Breast epithelium (tissue), 4 donors: ENCODE data around the gene TBC1D10A. TPM values are rescaled to one million over a fixed set of nuclear protein-coding genes. Genes with fewer than 3 reads are reported as not detected.

Source experiments
- DNase-seq, 2 donors: peaks; one replicate each; pipeline ENCODE4 v3.0.0-alpha.2; 2019; ENCODE audit warnings: low spot score in 2 of 2
- H3K27ac ChIP-seq, 2 donors: fragments of 200-600 bp; sonication (generic) in 1 of 2; one replicate each; pipeline ENCODE4 v1.5.1; 2016 to 2019; ENCODE audit warnings: mild to moderate bottlenecking in 1 of 2
- H3K27me3 ChIP-seq, 2 donors: fragments of 200-600 bp; sonication (generic) in 1 of 2; one replicate each; pipeline versions ENCODE4 v1.5.1 to v1.6.0; 2017 to 2019; ENCODE audit warnings: control low read depth in 1 of 2, mild to moderate bottlenecking in 1 of 2
- H3K36me3 ChIP-seq: fragments of 200-600 bp; one replicate; pipeline ENCODE4 v1.5.1; 2019
- H3K4me1 ChIP-seq, 2 donors: fragments of 200-600 bp; sonication (generic); one replicate each; pipeline ENCODE4 v1.5.1; 2016 to 2019; ENCODE audit warnings: control low read depth in 1 of 2
- H3K4me3 ChIP-seq, 3 donors: fragments of 200-600 bp; sonication (generic); 1 replicate in 2 of 3; 2 replicates in 1 of 3; pipeline ENCODE4 v1.5.1; 2016 to 2019; ENCODE audit warnings: mild to moderate bottlenecking in 3 of 3, moderate library complexity in 2 of 3
- H3K9me3 ChIP-seq, 2 donors: fragments of 200-600 bp; sonication (generic) in 1 of 2; one replicate each; pipeline ENCODE4 v1.5.1; 2016 to 2019; ENCODE audit warnings: control low read depth in 1 of 2
- CTCF ChIP-seq, 3 donors: fragments of 450-650 bp; IDR thresholded peaks; one replicate each; pipeline ENCODE4 v1.5.1; 2016 to 2017; ENCODE audit warnings: antibody characterized with exemption in 3 of 3, mild to moderate bottlenecking in 3 of 3, moderate library complexity in 3 of 3
- POLR2A ChIP-seq: fragments of 450-650 bp; IDR thresholded peaks from one replicate; pipeline ENCODE4 v1.6.1; 2016; ENCODE audit warnings: antibody characterized with exemption, mild to moderate bottlenecking, moderate library complexity
- POLR2AphosphoS5 ChIP-seq, 3 donors: sonication (generic); formaldehyde crosslinking; IDR thresholded peaks; one replicate each; pipeline ENCODE4 v1.6.1; 2017; ENCODE audit warnings: antibody characterized with exemption in 3 of 3
- intact Hi-C: fragments of 100-400 bp; cut with DNase I; formaldehyde crosslinking; loops from one replicate; pipeline ENCODE4 v1.15.1; 2023; ENCODE audit warnings: low total_unique reads
- total RNA-seq, 3 donors: library from RNA; depleted of rRNA; stranded (reverse); fragments of >200 nt; gene quantifications; one replicate each; pipeline ENCODE4 v1.1.0, GENCODE V29; 2016

The TBC1D10A gene
- total RNA-seq, 3 donors from 2014 or later: 25.0 to 50.1 (median 32.4) TPM

- no peak for DNase-seq
- Histone ChIP-seq H3K4me3 (peak overlapping the region; percentile 97 to 99 (median 97)), H3K36me3 (no peaks in the 10 kb centered on the region), H3K9me3 (no peaks in the 10 kb centered on the region), H3K27me3 (no peaks in the 10 kb centered on the region), H3K4me1 (peaks cover 6 to 25% of the 10 kb centered on the region in 2 donors), H3K27ac (peak overlapping the region; percentile 93 to 95)
- no peak for TF ChIP-seq CTCF (IDR thresholded peaks at IDR 0.05)
- TF ChIP-seq POLR2A: no peak
- TF ChIP-seq POLR2AphosphoS5 (IDR thresholded peaks at IDR 0.05): no peak
- intact Hi-C loops: no loop called here
Observed at GRCh38 chr22:30325724-30326254, 952 bp downstream of the TBC1D10A start.

- Histone ChIP-seq H3K27ac (peak overlapping the region; percentile 93 to 95), H3K36me3 (no peaks in the 10 kb centered on the region), H3K27me3 (no peaks in the 10 kb centered on the region), H3K4me3 (peak overlapping the region; percentile 97 to 99 (median 97)), H3K4me1 (peaks cover 6 to 21% of the 10 kb centered on the region in 2 donors), H3K9me3 (no peaks in the 10 kb centered on the region)
- DNase-seq: peak in 1 of 2 donors; percentile 74
- no peak for TF ChIP-seq POLR2A
- no peak for TF ChIP-seq CTCF (IDR thresholded peaks at IDR 0.05)
- TF ChIP-seq POLR2AphosphoS5 (IDR thresholded peaks at IDR 0.05): no peak
- intact Hi-C loops: no loop called here
Observed at GRCh38 chr22:30325065-30325720, 1.5 kb downstream of the TBC1D10A start.

- H3K4me1 ChIP-seq: peaks cover 6 to 21% of the 10 kb centered on the region in 2 donors
- H3K36me3 ChIP-seq: no peaks in the 10 kb centered on the region
- no peak for DNase-seq
- H3K9me3 ChIP-seq: no peaks in the 10 kb centered on the region
- no peaks in the 10 kb centered on the region for H3K27me3 ChIP-seq
- intact Hi-C loops: no loop called here
- TF ChIP-seq POLR2A (no peak), CTCF (IDR thresholded peaks at IDR 0.05) (no peak), POLR2AphosphoS5 (IDR thresholded peaks at IDR 0.05) (no peak)
- H3K27ac ChIP-seq: peak overlapping the region; percentile 6 to 93
- H3K4me3 ChIP-seq: peak overlapping the region in 2 of 3 donors; percentile 97 to 99
Observed at GRCh38 chr22:30324014-30324730, 2.6 kb downstream of the TBC1D10A start.

- TF ChIP-seq POLR2AphosphoS5 (IDR thresholded peaks at IDR 0.05): no peak
- intact Hi-C loops: no loop called here
- Histone ChIP-seq H3K27ac (no peak overlapping the region), H3K4me1 (peaks cover 6 to 23% of the 10 kb centered on the region in 2 donors), H3K36me3 (no peaks in the 10 kb centered on the region), H3K4me3 (no peak overlapping the region), H3K27me3 (no peaks in the 10 kb centered on the region), H3K9me3 (no peaks in the 10 kb centered on the region)
- DNase-seq: no peak
Observed at GRCh38 chr22:30323246-30323645, 3.5 kb downstream of the TBC1D10A start.

- intact Hi-C loops: loop anchor here (1.0 kb wide), 1 partner anchor 32 kb away; the partner anchor contains the start of gene CASTOR1
- H3K36me3 ChIP-seq: no peaks in the 10 kb centered on the region
- no peak for DNase-seq
- no peak for TF ChIP-seq POLR2AphosphoS5 (IDR thresholded peaks at IDR 0.05)
- TF ChIP-seq POLR2A: no peak
- TF ChIP-seq CTCF (IDR thresholded peaks at IDR 0.05): no peak
- no peaks in the 10 kb centered on the region for H3K9me3 ChIP-seq
- H3K27ac ChIP-seq: peak overlapping the region; percentile 6 to 45
- H3K4me1 ChIP-seq: peaks cover 6 to 23% of the 10 kb centered on the region in 2 donors
- H3K4me3 ChIP-seq: no peak overlapping the region
- H3K27me3 ChIP-seq: no peaks in the 10 kb centered on the region
Observed at GRCh38 chr22:30321461-30321860, 5.3 kb downstream of the TBC1D10A start.
